Effector CD4-positive, alpha-beta T cell (primary cell): ENCODE data around the gene RPL37.
"Not testable (repeated sequence)": the region's sequence is repeated elsewhere in the genome, so short reads cannot be mapped to it uniquely, and the experiment has no call there.

ENCODE experiments used
- DNase-seq: peaks from one replicate; pipeline ENCODE4 v3.0.0-alpha.2; 2020

Gene RPL37

GRCh38 chr5:40796487-40796889 lies 38.5 kb downstream of the RPL37 start:
- no peak for DNase-seq

- DNase-seq, result not testable (repeated sequence)
Measured at GRCh38 chr5:40794877-40795276, 40.1 kb downstream of the RPL37 start.

GRCh38 chr5:40794340-40794739 lies 40.7 kb downstream of the RPL37 start:
- DNase-seq, result not testable (repeated sequence)

GRCh38 chr5:40792691-40793090 lies 42.3 kb downstream of the RPL37 start:
- not testable (repeated sequence) for DNase-seq

GRCh38 chr5:40791715-40792139 lies 43.3 kb downstream of the RPL37 start:
- no peak for DNase-seq

GRCh38 chr5:40790947-40791593 lies 44.0 kb downstream of the RPL37 start:
- no peak for DNase-seq

- DNase-seq, result not testable (repeated sequence)
Measured at GRCh38 chr5:40788941-40789340, 46.1 kb downstream of the RPL37 start.

GRCh38 chr5:40787986-40788385 lies 47.0 kb downstream of the RPL37 start:
- DNase-seq, result no peak

- DNase-seq, result not testable (repeated sequence)
Measured at GRCh38 chr5:40786664-40787063, 48.4 kb downstream of the RPL37 start.

- DNase-seq, result no peak
Measured at GRCh38 chr5:40784916-40785315, 50.1 kb downstream of the RPL37 start.

- DNase-seq, result no peak
Measured at GRCh38 chr5:40784027-40784653, 50.9 kb downstream of the RPL37 start.

GRCh38 chr5:40781843-40782409 lies 53.1 kb downstream of the RPL37 start:
- DNase-seq, result no peak

- no peak for DNase-seq
Measured at GRCh38 chr5:40780858-40781257, 54.2 kb downstream of the RPL37 start.

GRCh38 chr5:40780199-40780598 lies 54.8 kb downstream of the RPL37 start:
- no peak for DNase-seq

- no peak for DNase-seq
Measured at GRCh38 chr5:40779561-40779960, 55.5 kb downstream of the RPL37 start.

- no peak for DNase-seq
Measured at GRCh38 chr5:40778133-40778532, 56.9 kb downstream of the RPL37 start.

- no peak for DNase-seq
Measured at GRCh38 chr5:40776658-40776977, 58.4 kb downstream of the RPL37 start.

- DNase-seq, result no peak
Measured at GRCh38 chr5:40775846-40776657, 59.0 kb downstream of the RPL37 start.
